SKM-1 treated with dmso at 0.1 percent for 144 hours (cell line): Measurements from ENCODE around the gene MS4A4A.
"Not testable (repeated sequence)": the region's sequence is repeated elsewhere in the genome, so short reads cannot be mapped to it uniquely, and the experiment has no call there.

Experiments
- DNase-seq: peaks from one replicate; lab custom pipeline; 2025; ENCODE audit not compliant: unreplicated experiment; lab: John Stamatoyannopoulos, UW

Gene MS4A4A

DNA sequence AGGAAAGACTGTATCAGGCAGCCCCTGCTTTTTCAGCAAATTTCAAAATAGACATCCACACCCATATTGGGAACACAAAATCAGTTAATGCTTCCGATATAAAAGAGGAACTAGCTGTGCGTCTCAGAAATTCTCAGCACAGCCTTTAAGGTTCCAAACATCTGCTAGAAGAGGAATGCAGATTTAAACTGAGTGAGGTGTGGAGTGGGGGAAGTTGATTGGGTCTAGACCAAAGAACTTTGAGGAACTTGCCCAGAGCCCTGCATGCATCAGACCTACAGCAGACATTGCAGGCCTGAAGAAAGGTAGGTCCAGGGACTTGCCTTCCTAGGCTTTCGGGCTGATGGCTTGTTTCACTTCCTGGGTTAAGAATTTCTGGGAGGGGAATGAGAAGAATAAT lies at the start of gene MS4A4A:
MS4A4A (plus strand) TSS at position 255 of the 400 bp plus-strand sequence; CDS start at position 265, 10 bp downstream.
- DNase-seq = peak; percentile 62

DNA sequence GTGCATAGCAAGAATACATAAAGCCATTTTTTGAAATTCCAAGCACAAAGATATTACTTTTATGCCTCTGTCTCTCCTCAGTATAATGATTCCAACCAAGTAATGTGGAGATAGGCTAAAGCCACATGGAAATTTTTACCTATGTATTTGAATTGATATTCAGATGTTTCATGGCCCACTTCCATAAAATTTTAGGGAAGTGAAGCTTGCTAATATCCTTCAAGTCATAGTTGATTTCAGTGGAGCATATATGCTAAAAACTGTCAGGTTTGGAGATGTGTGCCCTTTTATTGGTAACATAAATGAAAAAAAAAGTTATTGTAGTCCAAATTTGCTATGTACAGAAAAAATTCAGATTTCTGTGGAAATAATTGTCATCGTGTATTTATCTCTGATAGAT lies 49.8 kb upstream of the MS4A4A start:
- no peak for DNase-seq

DNA sequence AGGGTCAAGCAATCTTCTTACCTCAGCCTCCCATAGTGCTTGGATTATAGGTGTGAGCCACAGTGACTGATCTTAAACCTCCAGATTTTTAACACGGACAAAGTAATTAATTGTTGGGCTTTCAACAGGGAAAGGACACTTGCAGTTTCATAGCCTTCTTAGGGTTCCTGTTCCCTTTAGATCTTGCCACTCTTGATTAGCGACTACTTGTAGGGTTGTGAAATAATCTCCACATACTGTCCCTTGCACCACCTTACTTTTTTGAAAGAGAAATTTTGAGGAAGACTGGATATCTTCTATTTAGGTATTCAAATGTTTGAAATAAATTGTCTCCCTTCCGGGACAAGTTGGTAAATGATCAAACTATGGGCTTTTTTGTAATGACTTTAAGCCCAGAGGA lies 45.1 kb upstream of the MS4A4A start:
- DNase-seq = peak; percentile 62

DNA sequence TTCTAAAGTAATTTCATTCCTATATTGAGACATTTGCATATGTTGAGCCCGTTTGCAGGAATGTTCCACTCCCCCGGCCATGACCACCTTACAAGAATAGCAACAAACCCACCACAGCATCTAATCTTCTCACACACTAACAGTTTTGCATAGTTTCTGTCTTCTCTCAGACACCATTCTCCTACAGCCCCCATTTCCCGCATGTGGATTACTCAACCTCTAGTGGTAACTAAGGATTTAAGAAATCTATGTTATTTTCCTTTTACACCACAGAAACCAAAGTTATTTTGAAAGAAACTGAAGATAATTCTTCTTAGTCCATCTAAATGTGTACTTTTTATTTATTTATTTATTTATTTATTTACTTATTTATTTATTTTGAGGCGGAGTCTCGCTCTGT lies 39.8 kb upstream of the MS4A4A start:
- no peak for DNase-seq

DNA sequence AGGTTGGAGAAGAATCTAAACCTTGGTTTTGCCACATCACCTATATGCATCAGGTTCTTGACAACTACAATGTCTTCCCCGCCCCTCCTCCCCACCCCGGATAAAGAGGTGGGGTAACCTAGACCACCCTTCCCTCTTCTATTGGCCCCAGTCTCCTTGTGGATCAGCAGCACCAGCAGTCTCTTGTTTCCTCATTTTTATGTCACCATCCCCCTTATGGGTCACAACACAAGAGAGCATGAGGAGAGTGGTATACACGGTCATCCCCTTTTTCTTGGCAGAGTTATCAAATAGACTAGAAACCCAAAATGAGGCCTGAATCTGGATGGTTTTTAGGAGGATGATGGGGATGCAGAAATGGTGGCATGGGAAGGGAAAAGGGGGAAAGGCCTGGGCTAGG lies 38.7 kb upstream of the MS4A4A start:
- no peak for DNase-seq

DNA sequence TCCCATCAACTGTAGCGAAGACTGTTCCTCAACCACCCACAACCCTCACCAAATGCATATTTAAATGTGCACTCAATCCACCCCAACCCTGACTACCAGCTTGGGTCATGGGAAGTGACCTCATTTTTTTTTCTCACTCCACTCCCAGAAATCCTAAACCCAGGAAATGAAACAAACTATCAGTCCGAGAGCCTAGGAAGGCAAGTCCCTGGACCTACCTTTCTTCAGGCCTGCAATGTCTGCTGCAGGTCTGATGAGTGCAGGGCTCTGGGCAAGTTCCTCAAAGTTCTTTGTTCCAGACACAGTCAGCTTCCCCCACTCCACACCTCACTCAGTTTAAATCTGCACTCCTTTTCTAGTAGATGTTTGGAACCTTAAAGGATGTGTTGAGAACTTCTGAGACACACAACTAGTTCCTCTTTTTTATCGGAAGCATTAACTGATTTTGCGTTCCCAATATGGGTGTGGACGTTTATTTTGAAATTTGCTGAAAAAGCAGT lies 37.7 kb upstream of the MS4A4A start, which contains the start of gene MS4A4E:
MS4A4E (minus strand) TSS at position 398 of the 500 bp plus-strand sequence. CDS start 13,082 bp downstream, outside the sequence.
- peak; percentile 66 for DNase-seq

DNA sequence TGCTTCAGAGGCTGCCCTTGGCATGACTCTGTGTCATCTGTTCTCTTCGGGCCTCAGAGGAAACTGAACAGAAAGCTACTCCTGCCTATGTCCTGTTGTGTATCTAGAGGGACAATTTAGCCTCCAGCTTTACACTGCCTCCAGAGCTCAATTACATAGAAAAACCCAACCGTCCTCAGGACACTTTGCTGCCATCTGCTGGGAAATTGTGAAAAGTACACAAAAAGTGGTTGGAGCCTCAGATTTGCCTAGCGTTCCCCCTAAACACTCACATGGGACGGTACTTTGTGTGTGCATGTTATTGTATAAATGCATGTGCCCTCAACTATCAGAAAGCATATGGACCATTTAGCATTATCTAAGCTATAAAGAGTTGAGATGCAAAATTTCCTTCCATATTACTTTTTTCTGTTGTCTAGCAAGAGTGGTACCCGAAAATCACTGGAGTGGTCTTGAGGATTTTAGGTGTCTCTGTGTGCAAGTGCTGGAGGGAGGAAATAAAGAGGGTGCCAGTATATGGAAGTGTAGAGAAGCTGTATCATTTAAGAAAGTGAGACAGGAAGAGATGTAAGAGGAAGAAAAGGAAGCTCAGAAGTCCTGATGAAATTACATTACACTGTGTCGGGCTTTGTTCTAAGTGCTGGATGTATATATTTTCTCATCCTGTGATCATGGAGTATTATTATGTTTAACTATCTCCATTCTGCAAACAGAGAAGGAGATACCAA lies 28.8 kb upstream of the MS4A4A start:
- DNase-seq = no peak

DNA sequence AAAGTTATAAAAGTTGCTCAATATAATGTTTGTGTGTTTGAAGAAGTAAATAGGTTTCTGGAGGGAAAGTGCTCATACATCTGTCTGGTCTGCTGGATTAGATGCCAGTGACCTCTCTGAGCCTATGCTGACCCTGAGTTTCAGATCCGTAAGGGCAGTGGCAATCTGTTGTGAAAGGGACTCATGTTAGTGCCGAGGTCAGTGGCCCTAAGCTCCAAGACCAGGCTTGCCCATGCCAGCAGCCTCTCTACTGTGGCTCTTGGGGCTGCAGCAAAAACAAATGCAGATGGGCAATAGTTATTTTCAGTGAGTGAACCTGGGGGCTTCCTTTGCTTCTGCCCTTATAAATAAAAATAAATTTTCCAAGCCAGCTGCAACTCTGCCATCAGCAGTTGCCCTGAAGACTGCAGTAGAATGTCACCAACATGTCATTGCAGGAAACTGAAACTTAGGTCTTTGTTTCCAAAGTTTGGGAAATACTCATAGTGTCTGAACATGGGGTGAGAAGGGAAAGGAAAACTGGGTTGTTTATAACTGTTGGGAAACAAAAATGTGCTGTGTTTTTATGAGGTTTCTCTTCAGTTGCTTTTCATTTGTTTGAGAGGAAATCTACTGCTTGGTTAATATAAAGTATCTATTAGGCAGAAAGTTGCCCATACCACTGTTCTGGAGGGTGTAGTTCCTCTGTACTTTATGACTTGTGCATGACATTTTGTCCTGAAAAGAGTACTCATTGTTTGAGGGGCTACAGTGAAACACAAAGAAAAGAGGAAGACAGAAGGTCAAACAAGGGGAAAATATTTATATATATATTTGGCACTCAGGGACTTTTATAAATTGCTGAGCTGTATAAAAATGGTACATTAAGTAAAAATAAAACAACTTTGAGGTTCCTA lies 28.0 kb upstream of the MS4A4A start:
- no peak for DNase-seq

DNA sequence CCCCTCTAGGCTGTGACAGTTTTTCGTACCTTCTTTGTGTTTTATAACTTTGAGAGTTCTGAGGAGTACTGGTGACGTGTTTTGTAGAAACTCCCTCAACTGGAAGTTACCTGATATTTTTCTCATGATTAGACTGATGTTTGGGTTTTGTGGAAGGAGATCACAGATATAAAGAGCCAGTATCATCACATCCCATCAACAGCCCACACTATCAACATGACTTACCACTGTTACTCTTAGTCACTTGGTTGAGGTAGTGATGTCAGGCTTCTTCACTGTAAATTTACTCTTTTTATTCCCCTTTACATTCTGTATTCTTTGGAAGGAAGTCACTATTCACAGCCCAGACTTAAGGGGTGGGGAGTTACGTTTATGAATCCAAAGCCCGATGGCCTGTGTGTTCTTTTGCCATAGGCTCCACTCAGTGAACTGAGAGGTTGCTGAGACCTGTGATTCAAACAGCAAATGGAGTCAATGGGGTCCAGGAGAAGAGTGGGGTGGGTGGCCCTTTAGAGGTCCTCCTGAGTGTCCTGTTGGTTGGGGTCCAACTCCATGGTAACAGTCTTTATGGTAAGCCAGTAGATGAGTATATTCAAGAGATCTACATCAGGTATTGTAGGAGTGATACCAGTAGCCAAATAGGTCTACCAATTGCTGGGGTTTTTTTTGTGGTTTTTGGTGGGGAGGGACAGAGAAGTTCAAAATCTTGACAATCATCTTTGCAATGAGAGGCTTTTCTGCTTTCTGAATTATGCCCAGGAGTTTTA lies 22.3 kb upstream of the MS4A4A start:
- DNase-seq = no peak

DNA sequence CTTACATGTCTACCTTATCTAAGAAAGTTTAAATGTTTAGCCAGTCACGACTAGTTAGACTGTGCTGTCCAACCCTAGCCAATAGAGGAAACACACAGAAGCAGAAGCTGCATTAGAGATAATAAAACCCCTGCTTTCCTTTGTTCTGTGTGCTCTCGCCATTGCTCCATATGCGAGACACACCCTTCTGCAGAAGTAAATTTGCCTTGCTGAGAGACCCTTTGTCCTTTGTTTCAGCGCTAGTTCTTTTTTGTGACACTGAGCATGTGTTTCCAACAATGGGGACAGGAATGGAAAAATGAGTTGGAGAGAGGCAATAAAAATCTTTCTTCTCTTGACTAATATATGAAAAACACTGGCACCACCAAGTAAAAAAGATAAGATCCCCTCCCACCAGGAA lies 19.5 kb upstream of the MS4A4A start:
- no peak for DNase-seq

DNA sequence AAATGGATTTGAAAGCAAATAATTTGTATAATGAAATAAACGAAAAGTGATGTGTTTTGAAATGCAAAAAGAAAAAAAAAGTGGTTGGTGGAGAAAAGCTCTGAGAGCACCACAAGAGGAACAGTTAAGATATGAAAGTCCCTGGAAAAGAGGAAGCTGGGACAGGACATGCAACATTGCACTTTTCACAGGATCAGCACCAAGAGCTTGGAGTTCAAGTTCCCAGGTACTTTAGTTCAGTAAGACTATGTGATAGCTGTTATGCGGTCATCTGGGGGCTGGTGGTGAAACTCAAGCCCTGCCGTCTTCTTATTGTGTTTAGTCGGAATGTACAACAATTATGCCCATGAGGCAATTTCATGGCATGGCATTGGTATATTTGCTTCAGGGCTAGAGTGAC lies 17.1 kb upstream of the MS4A4A start:
- DNase-seq = peak; percentile 70

DNA sequence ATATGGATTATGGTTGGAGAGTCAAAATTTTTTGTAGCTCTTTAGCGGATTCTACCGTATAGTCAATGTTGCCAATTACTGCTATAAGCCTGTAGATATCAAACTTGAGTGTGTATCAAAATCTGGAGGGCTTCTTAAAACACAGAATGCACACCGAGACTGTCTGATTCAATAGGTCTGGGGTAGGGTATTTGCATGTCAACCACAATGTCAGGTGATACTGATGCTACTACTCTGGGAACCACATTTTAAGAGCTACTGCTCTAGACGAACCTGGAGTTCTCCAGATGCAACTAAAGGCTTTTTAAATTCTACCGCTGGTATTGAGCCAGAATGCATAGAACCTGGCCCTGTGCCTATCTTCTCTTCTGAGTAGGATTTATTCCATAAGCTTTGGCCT lies 15.8 kb upstream of the MS4A4A start:
- DNase-seq = no peak

DNA sequence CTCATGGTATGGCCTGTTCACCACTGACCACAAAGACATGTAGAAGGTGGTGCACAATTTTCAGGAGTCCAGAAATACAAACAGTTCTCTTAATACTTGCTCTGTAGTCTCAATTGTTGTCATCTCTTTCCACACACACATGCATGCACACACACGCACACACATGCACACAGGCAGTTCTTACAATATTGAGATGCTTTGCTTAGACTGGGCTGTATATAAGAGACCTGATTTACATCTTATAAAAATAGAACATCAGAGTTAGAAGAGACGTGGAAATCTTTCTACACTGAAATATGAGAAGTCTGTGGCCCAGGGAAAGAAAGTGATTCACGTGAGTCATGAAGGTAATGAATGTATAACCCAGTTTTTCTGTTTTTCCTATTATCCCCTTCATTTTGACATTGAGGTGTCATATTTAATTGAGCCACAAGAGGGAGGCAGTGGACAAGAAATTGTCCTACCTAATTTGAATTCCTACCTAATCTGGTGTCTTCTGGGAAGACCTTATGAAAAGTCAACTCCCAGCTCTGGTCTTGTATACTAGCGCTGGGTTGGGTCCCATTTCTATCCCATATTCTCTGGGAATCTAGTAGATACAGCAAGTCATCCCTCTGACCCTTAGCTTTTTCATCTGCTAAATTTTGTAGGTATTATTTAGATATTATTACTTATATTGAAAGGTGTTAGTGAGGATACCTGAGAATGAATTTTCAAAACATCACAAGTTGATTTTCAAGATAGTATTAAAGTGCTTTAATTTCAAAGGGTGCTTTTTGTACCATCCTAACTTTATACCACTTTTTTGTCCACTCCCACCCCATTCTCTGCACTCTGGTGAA lies 14.9 kb upstream of the MS4A4A start:
- peak; percentile 17 for DNase-seq

DNA sequence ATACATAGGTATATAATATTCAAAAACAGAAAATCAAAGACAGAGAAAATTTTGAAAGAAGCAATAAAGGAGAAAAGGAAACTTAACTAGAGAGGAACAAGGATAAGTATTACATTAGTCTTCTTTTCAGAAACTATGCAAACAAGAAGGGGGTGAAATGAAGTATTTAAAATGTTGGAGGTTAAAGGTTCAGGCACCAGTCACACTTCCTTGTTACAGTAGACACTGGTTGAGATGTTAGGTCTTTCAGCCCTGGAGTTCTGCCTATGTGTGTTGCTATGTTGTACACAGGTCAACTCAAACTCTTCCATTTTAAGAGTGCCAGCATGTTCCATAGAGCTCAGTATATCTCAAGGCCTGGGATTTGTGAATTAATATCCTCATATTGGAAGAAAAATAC lies 6.0 kb upstream of the MS4A4A start:
- DNase-seq = no peak

DNA sequence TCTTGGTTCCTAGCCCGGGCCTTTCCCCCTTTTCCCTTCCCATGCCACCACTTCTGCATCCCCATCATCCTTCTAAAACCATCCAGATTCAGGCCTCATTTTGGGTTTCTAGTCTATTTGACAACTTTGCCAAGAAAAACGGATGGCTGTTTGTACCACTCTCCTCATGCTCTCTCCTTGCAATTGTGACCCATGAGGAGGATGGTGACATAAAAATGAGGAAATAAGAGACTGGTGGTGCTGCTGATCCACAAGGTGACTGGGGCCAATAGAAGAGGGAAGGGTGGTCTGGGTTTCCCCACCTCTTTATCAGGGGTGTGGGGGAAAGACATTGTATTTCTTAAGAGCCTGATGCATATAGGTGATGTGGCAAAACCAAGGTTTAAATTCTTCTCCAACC lies 1.0 kb downstream of the MS4A4A start:
- DNase-seq = no peak

DNA sequence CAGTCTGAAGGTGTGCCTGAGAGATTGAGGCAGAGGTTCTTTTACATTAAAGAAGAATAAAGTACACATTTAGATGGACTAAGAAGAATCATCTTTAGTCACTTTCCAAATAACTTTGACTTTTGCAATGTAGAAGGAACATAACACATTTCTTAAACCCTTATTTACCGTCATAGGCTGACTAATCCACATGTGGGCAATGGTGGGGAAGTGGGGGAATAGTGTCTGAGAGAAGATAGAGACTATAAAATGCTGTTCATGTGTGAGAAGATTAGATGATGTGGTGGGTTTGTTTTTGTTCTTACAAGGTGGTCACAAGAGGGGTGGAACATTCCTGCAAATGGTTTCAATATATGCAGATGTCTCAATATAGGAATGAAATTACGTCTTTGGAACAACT lies 1.8 kb downstream of the MS4A4A start:
- DNase-seq = no peak

DNA sequence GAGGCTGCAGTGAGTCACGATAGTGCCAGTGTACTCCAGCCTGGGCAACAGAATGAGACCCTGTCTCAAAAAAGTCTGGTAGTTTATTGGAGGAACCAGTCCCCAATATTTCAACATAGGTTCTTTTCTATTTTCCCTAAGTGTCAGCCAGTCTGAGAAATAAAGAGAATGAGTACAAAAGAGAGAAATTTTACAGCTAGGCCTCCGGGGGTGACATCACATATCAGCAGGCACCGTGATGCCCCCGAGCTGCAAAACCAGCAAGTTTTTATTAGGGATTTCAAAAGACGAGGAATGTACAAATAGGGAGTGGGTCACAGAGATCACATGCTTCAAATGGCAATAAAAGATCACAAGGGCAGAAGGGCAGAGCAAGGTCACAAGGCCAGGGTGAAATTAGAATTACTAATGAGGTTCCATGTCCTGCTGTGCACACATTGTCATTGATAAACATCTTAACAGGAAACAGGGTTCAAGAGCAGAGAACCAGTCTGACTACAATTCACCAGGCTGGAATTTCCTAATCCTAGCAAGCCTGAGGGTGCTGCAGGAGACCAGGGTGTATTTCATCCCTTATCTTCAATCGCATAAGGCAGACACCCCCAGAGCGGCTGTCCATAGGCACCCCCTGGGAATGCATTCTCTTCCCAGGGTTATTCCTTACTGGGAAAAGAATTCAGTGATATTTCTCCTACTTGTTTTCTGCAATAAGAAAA lies 5.1 kb downstream of the MS4A4A start:
- not testable (repeated sequence) for DNase-seq

DNA sequence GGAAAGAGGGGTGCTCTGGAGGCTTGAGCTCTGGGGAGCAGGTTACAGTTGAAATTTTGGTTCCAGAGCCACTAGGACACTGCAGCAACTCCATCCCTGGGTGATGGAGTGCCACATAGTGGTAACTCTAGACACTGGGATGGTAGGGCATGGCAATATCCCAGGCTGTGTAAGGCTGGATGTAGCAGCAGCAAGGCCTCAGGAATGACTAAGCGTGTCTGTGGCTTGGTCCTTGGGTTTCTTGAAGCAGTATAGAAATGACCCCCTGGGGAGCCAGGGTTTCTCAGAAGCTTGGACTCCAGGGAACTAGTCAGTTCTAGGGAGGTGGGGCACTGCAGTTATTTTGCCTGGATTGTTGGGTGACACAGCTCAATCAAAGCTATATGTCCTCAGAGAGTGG lies 8.1 kb downstream of the MS4A4A start:
- no peak for DNase-seq

DNA sequence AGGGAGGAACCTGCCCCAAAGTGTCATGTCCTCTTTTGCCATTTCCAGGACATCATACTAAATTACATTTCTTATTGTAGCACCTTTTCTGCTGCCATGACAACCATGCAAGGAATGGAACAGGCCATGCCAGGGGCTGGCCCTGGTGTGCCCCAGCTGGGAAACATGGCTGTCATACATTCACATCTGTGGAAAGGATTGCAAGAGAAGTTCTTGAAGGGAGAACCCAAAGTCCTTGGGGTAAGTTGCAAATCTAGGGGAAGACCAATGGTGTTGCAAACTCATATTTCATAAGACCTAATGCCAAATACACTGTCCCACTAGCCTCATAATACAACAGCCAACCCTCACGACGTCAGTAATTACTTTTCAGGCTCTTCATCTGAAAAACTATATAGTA lies 11.7 kb downstream of the MS4A4A start:
- DNase-seq = no peak

DNA sequence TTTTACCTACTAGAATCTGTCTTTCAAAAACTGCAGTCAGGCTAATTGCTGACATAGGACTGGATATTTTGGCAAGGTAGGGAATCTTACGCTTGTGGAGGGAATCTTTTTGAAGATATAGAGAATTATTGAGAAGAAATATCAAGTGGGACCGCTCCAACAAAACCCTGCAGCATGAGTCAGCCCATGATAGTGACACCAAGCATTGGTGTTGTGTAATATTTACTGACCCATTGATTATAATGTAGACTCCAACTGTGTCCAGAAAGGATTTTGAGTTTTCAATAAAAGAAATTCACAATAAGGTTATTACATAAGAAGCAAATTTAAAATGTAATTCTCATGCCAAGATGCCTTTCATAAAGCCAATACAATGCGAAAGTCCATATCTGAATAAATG lies 20.7 kb downstream of the MS4A4A start:
- no peak for DNase-seq
